CMK (cell line): ENCODE measurements around the gene SOD2.
A peak's percentile ranks its signal among the peaks of the same experiment; 100 is the strongest.
"Not testable (repeated sequence)": the region's sequence is repeated elsewhere in the genome, so short reads cannot be mapped to it uniquely, and the experiment has no call there.

Experiments
- DNase-seq: peaks from one replicate; pipeline ENCODE4 v3.0.0-alpha.2; 2010; ENCODE audit warnings: low read depth

Gene SOD2

DNA sequence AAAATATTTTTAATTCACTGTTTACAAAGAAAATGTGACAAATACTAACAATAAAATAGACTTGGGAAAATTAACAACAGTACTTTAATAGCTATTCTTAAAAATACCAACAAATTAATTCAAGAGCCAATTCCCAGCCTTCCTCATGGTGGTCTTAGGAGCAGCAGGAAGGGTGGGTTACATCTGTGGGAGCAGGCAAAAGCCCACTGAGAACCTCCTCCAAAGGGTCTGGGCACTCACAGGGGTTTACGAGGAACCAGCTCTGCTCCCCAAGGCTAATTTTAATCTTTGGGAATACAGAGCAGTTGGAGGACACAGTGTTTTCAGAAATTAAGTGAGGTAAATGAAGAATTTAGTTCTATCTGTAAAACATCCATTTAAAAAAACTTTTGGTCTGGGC, 10.2 kb downstream of the SOD2 start:
- no peak for DNase-seq

GRCh38 chr6:159682295-159682694, 10.7 kb downstream of the SOD2 start:
- DNase-seq: no peak

DNA sequence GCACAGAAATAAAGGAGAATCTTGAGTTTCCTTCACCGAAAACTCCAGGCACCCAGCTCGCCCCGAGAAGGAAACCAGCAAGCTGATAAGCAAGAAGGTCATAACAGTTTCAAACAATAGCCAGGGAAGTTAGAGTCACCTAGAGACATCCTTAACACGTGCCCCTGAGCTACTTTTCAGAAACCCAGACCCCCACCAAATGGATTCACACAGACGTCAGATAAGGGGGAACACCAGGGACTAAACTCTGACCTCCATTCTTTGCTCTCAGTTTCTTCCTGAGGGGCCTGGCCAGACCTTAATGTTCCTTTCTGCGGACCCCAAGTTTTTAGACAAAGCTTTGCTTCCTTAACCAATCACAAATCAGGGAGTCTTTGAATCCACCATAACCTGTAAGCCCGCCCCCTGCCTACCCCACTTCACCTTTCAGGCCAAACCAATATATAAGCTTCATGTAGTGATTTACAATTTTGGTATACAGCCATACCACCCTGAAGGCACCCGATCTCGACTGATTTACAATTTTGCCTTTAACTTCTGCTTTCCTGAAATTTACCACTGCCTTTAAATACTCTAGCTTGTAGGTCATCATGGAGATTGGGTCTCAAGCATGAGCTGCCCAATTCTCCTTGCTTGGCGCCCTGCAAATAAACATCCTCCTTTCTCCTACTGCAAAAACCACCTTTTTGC, 11.7 kb downstream of the SOD2 start:
- DNase-seq: no peak

- DNase-seq: no peak
Observed at GRCh38 chr6:159680104-159680503, 12.9 kb downstream of the SOD2 start.

- no peak for DNase-seq
Observed at GRCh38 chr6:159679091-159680077, 13.7 kb downstream of the SOD2 start.

DNA sequence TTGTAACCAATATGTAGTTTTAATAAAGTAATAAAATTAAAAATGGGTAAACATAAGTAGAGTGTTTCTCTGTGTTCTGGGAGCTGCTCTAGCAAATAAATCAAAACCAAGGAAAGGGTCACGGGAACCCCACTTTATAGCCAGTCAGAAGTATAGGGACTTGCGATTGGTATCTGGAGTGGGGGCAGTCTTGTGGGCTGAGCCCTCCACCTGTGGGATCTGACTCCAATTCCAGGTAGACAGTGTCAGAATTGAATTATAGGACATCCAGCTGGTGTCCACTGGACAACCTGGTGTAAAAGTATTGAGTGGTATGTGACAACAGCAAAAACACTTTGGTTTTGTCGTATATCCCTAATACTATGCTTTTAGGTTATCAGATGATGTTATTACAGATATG, 14.5 kb downstream of the SOD2 start:
- no peak for DNase-seq

DNA sequence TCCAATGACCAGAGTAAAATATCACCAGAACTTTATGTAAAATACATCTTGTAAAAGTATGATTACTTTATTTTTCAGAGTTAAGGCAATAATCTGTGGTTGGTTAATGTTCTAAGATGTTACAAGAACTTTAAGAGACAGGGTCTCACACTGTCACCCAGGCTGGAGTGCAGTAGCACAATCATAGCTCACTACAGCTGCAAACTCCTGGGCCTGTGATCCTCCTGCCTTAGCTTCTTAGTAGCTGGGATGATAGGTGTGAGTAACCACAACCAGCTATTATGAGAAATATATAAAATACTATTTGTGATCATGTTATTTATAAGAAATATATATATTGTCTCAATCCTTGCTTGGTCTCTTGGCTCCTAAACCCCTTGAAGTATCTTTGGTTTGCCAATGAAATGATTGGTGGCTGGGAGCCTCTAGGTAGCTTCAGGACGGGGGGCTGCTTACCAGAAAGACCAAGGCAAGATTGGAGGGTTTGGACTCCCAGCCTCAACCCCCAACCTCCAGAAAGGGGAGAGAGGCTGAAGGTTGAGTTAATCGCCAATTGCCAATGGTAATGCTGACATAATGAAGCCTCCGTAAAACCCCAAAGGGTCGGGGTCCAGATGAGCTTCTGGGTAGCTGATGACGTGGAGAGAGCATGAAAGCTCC, 15.4 kb downstream of the SOD2 start:
- DNase-seq: no peak

- DNase-seq: no peak
Observed at GRCh38 chr6:159676890-159677505, 16.0 kb downstream of the SOD2 start.

DNA sequence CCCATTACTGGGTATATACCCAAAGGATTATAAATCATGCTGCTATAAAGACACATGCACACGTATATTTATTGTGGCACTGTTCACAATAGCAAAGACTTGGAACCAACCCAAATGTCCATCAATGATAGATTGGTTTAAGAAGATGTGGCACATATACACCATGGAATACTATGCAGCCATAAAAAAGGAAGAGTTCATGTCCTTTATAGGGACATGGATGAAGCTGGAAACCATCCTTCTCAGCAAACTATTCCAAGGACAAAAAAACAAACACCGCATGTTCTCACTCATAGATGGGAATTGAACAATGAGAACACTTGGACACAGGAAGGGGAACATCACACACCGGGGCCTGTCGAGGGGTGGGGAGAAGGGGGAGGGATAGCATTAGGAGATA, 16.8 kb downstream of the SOD2 start:
- DNase-seq: not testable (repeated sequence)

- no peak for DNase-seq
Observed at GRCh38 chr6:159665868-159666635, 27.0 kb downstream of the SOD2 start.

DNA sequence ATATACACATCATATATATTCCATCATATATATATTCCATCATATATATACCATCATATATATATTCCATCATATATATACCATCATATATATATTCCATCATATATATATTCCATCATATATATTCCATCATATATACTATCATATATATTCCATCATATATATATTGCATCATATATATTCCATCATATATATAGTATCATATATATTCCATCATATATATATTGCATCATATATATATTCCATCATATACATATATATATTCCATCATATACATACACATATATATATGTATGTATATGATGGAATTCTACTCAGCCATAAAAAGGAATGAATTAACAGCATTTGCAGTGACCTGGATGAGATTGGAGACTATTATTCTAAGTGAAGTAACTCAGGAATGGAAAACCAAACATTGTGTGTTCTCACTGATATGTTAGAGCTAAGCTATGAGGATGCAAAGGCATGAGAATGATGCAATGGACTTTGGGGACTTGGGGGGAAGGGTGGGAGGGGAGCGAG, 29.6 kb downstream of the SOD2 start:
- DNase-seq: not testable (repeated sequence)

GRCh38 chr6:159661977-159662376, 31.1 kb downstream of the SOD2 start:
- not testable (repeated sequence) for DNase-seq

- no peak for DNase-seq
Observed at GRCh38 chr6:159655409-159655988, 37.5 kb downstream of the SOD2 start.

DNA sequence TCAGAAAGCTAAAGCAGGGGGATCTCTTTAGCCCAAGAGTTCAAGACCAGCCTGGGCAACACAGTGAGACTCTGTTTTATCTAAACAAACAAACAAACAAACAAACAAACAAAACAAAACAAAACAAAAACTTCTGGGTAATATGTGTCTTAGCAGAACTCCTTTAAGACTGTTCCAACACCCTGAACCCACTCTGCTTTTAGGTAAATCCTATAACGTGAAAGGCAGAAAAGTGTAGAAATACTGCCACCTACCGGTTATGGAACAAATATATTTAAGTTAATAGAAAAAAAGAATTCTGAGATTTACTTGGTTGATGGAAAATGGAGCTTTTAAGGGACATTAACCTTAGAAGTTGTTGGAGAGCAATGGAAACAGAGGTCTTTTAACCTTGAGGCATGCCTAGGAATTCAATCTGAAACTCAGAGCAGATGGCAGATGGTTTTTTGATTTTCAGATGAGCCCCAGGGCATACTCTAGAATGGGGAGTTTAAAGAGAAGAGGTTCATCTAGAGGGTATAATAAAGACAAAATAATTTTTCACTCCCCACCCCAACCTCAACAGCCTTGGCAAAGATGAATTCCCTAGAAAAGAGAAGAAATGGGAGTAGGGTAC, 38.5 kb downstream of the SOD2 start:
- DNase-seq: peak; percentile 8

- DNase-seq: no peak
Observed at GRCh38 chr6:159650314-159650713, 42.7 kb downstream of the SOD2 start.

DNA sequence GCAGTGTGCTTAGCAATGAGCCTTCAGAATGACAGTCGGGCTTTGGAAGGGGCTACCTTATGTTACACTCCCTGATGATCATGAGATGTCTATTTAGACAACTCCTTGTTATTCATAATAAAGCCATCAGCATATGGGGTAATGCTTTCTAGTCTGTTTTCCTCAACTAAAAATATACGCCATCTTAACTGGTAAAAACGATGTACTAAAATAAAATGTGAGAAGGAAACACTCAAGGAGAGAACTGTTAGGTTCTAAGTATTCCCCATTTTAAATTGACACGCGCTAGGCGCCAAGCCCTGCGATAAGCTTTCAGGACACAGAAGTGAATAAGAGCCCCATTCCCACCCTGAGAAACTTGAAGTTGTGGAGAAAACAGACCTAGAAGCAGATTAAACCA, 43.6 kb downstream of the SOD2 start:
- DNase-seq: no peak

- no peak for DNase-seq
Observed at GRCh38 chr6:159646733-159647132, 46.3 kb downstream of the SOD2 start.

GRCh38 chr6:159646116-159646515, 46.9 kb downstream of the SOD2 start:
- no peak for DNase-seq

DNA sequence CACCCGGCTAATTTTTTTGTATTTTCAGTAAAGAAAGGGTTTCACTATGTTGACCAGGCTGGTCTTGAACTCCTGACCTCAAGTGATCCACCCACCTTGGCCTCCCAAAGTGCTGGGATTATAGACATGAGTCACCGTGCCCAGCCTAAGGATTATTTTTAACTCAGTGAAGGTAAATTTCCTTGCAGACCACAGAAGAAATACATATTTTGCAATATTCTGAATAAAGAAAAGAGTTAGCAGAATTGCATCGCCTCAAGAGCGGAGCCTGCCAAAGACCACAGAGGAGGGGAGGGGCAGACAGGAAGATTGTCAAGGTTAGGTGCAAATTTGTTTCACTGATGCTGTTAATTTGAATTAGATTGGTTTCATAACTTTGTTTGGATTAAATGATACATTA, 47.4 kb downstream of the SOD2 start:
- no peak for DNase-seq
